Fibroblast of lung (primary cell): Measurements from ENCODE around the gene SENP5. TPM values are rescaled to one million over a fixed set of nuclear protein-coding genes. Genes with fewer than 3 reads are reported as not detected.

ENCODE experiments used
- DNase-seq, 2 donors: peaks; one replicate each; pipeline versions ENCODE4 v3.0.0 to v3.0.0-alpha.2; 2010; ENCODE audit warnings: low read depth in 2 of 2
- H2AFZ ChIP-seq: 2 replicates; pipeline ENCODE4 v1.5.1; 2012; ENCODE audit warnings: low read length, control low read depth, inconsistent platforms
- H3K27ac ChIP-seq: 2 replicates; pipeline ENCODE4 v1.5.1; 2011; ENCODE audit warnings: low read length, control low read depth; ENCODE audit not compliant: insufficient read depth
- H3K27me3 ChIP-seq: 2 replicates; pipeline ENCODE4 v1.5.1; 2011; ENCODE audit warnings: mild to moderate bottlenecking, low read length; ENCODE audit not compliant: control insufficient read depth, insufficient read depth
- H3K36me3 ChIP-seq: 2 replicates; pipeline ENCODE4 v1.5.1; 2011; ENCODE audit warnings: low read length; ENCODE audit not compliant: control insufficient read depth, insufficient read depth
- H3K4me1 ChIP-seq: 2 replicates; pipeline ENCODE4 v1.5.1; 2011; ENCODE audit warnings: low read length; ENCODE audit not compliant: control insufficient read depth, insufficient read depth; ENCODE audit errors: extremely low read depth
- H3K4me2 ChIP-seq: 2 replicates; pipeline ENCODE4 v1.5.1; 2011; ENCODE audit warnings: low read length, control low read depth; ENCODE audit not compliant: insufficient read depth; ENCODE audit errors: extremely low read depth
- H3K4me3 ChIP-seq, 4 experiments: fragments of 200-600 bp in 1 of 4; sonication (generic) in 1 of 4; replicated peaks in 1 of 4; 2 replicates each; pipeline ENCODE4 v1.5.1; 2011 to 2016; ENCODE audit warnings: low read length in 4 of 4, low read depth in 3 of 4, mild to moderate bottlenecking in 3 of 4, control low read depth in 2 of 4, inconsistent platforms in 1 of 4, mixed read lengths in 1 of 4; ENCODE audit not compliant: insufficient read depth in 1 of 4; ENCODE audit errors: control extremely low read depth in 1 of 4
- H3K79me2 ChIP-seq: 2 replicates; pipeline ENCODE4 v1.5.1; 2012; ENCODE audit warnings: mild to moderate bottlenecking, low read length, inconsistent platforms; ENCODE audit not compliant: control insufficient read depth, insufficient read depth
- H3K9ac ChIP-seq: 2 replicates; pipeline ENCODE4 v1.5.1; 2011; ENCODE audit warnings: mild to moderate bottlenecking, low read length, control low read depth; ENCODE audit not compliant: insufficient read depth
- H3K9me3 ChIP-seq: 2 replicates; pipeline ENCODE4 v1.5.1; 2012; ENCODE audit warnings: low read depth, low read length; ENCODE audit not compliant: control insufficient read depth, insufficient read depth
- H4K20me1 ChIP-seq: 2 replicates; pipeline ENCODE4 v1.5.1; 2011; ENCODE audit warnings: low read length; ENCODE audit not compliant: control insufficient read depth, insufficient read depth; ENCODE audit errors: extremely low read depth
- EZH2 ChIP-seq: IDR thresholded peaks from 2 replicates; pipeline ENCODE4 v1.5.1; 2012; ENCODE audit warnings: low read length, control low read depth, mild to moderate bottlenecking; ENCODE audit errors: missing control alignments
- polyA plus RNA-seq, 2 donors: library from polyadenylated mRNA; depleted of rRNA in 1 of 2; stranded (reverse) in 1 of 2; unstranded in 1 of 2; fragments of >200 nt; gene quantifications; 2 replicates each; pipeline ENCODE4 v1.2.1, GENCODE V29; 2011 to 2012; ENCODE audit warnings: missing spikeins in 1 of 2
- total RNA-seq: library from RNA; depleted of rRNA; stranded (reverse); fragments of >200 nt; gene quantifications from 2 replicates; pipeline ENCODE4 v1.2.1, GENCODE V29; 2014
- TF ChIP-seq, protein P1 (sequence below), 2 donors: IDR thresholded peaks in 1 of 2; conservative IDR thresholded peaks in 1 of 2; 1 replicate in 1 of 2; 2 replicates in 1 of 2; pipeline ENCODE4 v1.5.1; 2011 to 2012; ENCODE audit warnings: low read length in 2 of 2, control low read depth in 1 of 2, inconsistent platforms in 1 of 2, low read depth in 1 of 2, mild to moderate bottlenecking in 1 of 2

Gene SENP5
- total and polyA plus RNA-seq, 2 donors (not counting 1 experiment from before 2014, with no cell fraction given), result 18.6 to 43.8 TPM

GRCh38 chr3:196983186-196983585 is 115.5 kb downstream of the SENP5 start:
- no peak overlapping the region for H3K4me2 ChIP-seq
- no peak overlapping the region for H3K27ac ChIP-seq
- no peak overlapping the region for H2AFZ ChIP-seq
- no peaks in the 10 kb centered on the region for H3K36me3 ChIP-seq
- TF ChIP-seq EZH2, result no peak
- TF ChIP-seq, protein P1, sequence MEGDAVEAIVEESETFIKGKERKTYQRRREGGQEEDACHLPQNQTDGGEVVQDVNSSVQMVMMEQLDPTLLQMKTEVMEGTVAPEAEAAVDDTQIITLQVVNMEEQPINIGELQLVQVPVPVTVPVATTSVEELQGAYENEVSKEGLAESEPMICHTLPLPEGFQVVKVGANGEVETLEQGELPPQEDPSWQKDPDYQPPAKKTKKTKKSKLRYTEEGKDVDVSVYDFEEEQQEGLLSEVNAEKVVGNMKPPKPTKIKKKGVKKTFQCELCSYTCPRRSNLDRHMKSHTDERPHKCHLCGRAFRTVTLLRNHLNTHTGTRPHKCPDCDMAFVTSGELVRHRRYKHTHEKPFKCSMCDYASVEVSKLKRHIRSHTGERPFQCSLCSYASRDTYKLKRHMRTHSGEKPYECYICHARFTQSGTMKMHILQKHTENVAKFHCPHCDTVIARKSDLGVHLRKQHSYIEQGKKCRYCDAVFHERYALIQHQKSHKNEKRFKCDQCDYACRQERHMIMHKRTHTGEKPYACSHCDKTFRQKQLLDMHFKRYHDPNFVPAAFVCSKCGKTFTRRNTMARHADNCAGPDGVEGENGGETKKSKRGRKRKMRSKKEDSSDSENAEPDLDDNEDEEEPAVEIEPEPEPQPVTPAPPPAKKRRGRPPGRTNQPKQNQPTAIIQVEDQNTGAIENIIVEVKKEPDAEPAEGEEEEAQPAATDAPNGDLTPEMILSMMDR (conservative IDR thresholded peaks at IDR 0.05 in 1 of 2, IDR thresholded peaks at IDR 0.05 in 1 of 2; ENCODE audit: low read depth in 1 of 2, low read length in 2 of 2), result no peak
- no peak overlapping the region for H3K9ac ChIP-seq
- no peaks in the 10 kb centered on the region for H3K79me2 ChIP-seq
- no peak for DNase-seq
- H3K9me3 ChIP-seq, result no peaks in the 10 kb centered on the region
- H3K4me1 ChIP-seq, result no peaks in the 10 kb centered on the region
- H3K4me3 ChIP-seq, result no peak overlapping the region
- H4K20me1 ChIP-seq, result no peaks in the 10 kb centered on the region
- H3K27me3 ChIP-seq, result peaks cover 5% of the 10 kb centered on the region

Other genes starting within 250 kb of the SENP5 start
- gene NRROS, start 228.2 kb upstream of the SENP5 start, total RNA-seq, result under 0.01 and 0.33 TPM in 2 replicates
- gene NRROS, start 228.2 kb upstream of the SENP5 start, polyA plus RNA-seq, result 0.08 and 0.43 TPM in 2 replicates
- 3.6 and 4.4 TPM in 2 replicates for gene CEP19, start 155.7 kb upstream of the SENP5 start, total RNA-seq
- gene CEP19, start 155.7 kb upstream of the SENP5 start, polyA plus RNA-seq, result 2.3 and 3.2 TPM in 2 replicates
- 10.7 and 11.0 TPM in 2 replicates for gene PIGX, start 155.5 kb upstream of the SENP5 start, total RNA-seq
- gene PIGX, start 155.5 kb upstream of the SENP5 start, polyA plus RNA-seq, result 11.9 and 17.0 TPM in 2 replicates
- gene PAK2, start 128.1 kb upstream of the SENP5 start, total RNA-seq, result 30.0 and 37.5 TPM in 2 replicates
- 40.7 and 42.7 TPM in 2 replicates for gene PAK2, start 128.1 kb upstream of the SENP5 start, polyA plus RNA-seq
- 55.5 and 65.2 TPM in 2 replicates for gene NCBP2, start 74.6 kb downstream of the SENP5 start, total RNA-seq
- gene NCBP2, start 74.6 kb downstream of the SENP5 start, polyA plus RNA-seq, result 74.4 and 85.9 TPM in 2 replicates
- 0.51 and 0.66 TPM in 2 replicates for gene PIGZ, start 100.9 kb downstream of the SENP5 start, total RNA-seq
- 1.5 and 2.0 TPM in 2 replicates for gene PIGZ, start 100.9 kb downstream of the SENP5 start, polyA plus RNA-seq
- 5.0 and 9.2 TPM in 2 replicates for gene MELTF, start 161.9 kb downstream of the SENP5 start, total RNA-seq
- 2.0 and 2.7 TPM in 2 replicates for gene MELTF, start 161.9 kb downstream of the SENP5 start, polyA plus RNA-seq